Measurements from ENCODE around the gene TAS2R16.

The TAS2R16 gene

GRCh38 chr7:122995600-122995999 is at the start of gene TAS2R16:
TAS2R16 (minus strand) TSS chr7:122995700; CDS start chr7:122995634, 66 bp downstream.
- no peak for DNase-seq

GRCh38 chr7:123043642-123044041 is 48.1 kb upstream of the TAS2R16 start:
- no peak for DNase-seq

GRCh38 chr7:123041101-123041500 is 45.6 kb upstream of the TAS2R16 start:
- no peak for DNase-seq

GRCh38 chr7:123039269-123039668 is 43.8 kb upstream of the TAS2R16 start:
- DNase-seq, result no peak

- DNase-seq, result no peak
These were observed 38.6 kb upstream of the TAS2R16 start for GRCh38 chr7:123034106-123034505.

- DNase-seq, result no peak
These were observed 35.1 kb upstream of the TAS2R16 start for GRCh38 chr7:123030631-123031030.

GRCh38 chr7:123028339-123028738 is 32.8 kb upstream of the TAS2R16 start:
- DNase-seq, result no peak

GRCh38 chr7:123026251-123026650 is 30.8 kb upstream of the TAS2R16 start:
- no peak for DNase-seq

- no peak for DNase-seq
These were observed 29.7 kb upstream of the TAS2R16 start for GRCh38 chr7:123024989-123025758.

- DNase-seq, result no peak
These were observed 27.6 kb upstream of the TAS2R16 start for GRCh38 chr7:123023126-123023525.

GRCh38 chr7:123022576-123022975 is 27.1 kb upstream of the TAS2R16 start:
- no peak for DNase-seq

GRCh38 chr7:123012435-123012834 is 16.9 kb upstream of the TAS2R16 start:
- no peak for DNase-seq

GRCh38 chr7:123011766-123012369 is 16.4 kb upstream of the TAS2R16 start:
- no peak for DNase-seq

- DNase-seq, result no peak
These were observed 9.4 kb upstream of the TAS2R16 start for GRCh38 chr7:123004931-123005330.

GRCh38 chr7:123003539-123004126 is 8.1 kb upstream of the TAS2R16 start:
- no peak for DNase-seq

GRCh38 chr7:122989577-122989976 is 5.9 kb downstream of the TAS2R16 start:
- no peak for DNase-seq

- no peak for DNase-seq
These were observed 6.5 kb downstream of the TAS2R16 start for GRCh38 chr7:122989041-122989440.

GRCh38 chr7:122988333-122988732 is 7.2 kb downstream of the TAS2R16 start:
- DNase-seq, result no peak

GRCh38 chr7:122987463-122987862 is 8.0 kb downstream of the TAS2R16 start:
- no peak for DNase-seq

GRCh38 chr7:122984021-122984420 is 11.5 kb downstream of the TAS2R16 start:
- no peak for DNase-seq

GRCh38 chr7:122983261-122983660 is 12.2 kb downstream of the TAS2R16 start:
- no peak for DNase-seq

GRCh38 chr7:122975341-122975740 is 20.2 kb downstream of the TAS2R16 start:
- DNase-seq, result no peak

- DNase-seq, result no peak
These were observed 21.3 kb downstream of the TAS2R16 start for GRCh38 chr7:122974229-122974628.

GRCh38 chr7:122972056-122972455 is 23.4 kb downstream of the TAS2R16 start:
- no peak for DNase-seq
